Measurements from ENCODE around the gene DNM3.

DNA sequence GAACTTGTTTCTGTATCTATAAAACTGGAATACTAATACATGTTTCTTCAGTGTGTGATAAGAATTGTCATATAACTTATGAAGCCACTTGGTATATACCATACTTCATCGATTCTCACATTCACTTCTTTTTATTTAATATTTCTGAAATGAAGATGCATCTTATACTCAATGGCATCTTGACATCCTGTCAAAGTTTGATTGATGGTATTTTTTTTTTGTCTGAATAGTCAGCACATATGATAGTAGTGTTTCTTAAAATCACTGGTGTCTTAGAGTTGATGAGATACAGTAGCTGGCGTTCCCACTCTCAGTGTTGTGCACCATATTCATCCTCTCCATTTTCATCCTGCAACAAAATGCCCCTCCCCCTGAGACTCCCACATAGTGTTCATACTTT, 544.7 kb downstream of the DNM3 start:
- TF ChIP-seq, protein P1, sequence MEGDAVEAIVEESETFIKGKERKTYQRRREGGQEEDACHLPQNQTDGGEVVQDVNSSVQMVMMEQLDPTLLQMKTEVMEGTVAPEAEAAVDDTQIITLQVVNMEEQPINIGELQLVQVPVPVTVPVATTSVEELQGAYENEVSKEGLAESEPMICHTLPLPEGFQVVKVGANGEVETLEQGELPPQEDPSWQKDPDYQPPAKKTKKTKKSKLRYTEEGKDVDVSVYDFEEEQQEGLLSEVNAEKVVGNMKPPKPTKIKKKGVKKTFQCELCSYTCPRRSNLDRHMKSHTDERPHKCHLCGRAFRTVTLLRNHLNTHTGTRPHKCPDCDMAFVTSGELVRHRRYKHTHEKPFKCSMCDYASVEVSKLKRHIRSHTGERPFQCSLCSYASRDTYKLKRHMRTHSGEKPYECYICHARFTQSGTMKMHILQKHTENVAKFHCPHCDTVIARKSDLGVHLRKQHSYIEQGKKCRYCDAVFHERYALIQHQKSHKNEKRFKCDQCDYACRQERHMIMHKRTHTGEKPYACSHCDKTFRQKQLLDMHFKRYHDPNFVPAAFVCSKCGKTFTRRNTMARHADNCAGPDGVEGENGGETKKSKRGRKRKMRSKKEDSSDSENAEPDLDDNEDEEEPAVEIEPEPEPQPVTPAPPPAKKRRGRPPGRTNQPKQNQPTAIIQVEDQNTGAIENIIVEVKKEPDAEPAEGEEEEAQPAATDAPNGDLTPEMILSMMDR (IDR thresholded peaks at IDR 0.05; ENCODE audit: insufficient read depth, low read length, poor library complexity, severe bottlenecking), result no peak
- TF ChIP-seq EZH2phosphoT487 (conservative IDR thresholded peaks at IDR 0.05; ENCODE audit: low read length), result no peak
